HepG2 (cell line): ENCODE data around the gene ZNF853.

Experiments
- AKAP8 ChIP-seq: sonication (generic); formaldehyde crosslinking; IDR thresholded peaks from 2 replicates; pipeline ENCODE4 v1.5.1; 2020; ENCODE audit warnings: mild to moderate bottlenecking, missing genetic modification reagents
- DNMT3B ChIP-seq: conservative IDR thresholded peaks from 2 replicates; pipeline ENCODE4 v1.6.1; 2016; ENCODE audit warnings: missing biosample characterization, control low read depth
- E2F1 ChIP-seq: sonication (generic); formaldehyde crosslinking; IDR thresholded peaks from 2 replicates; pipeline ENCODE4 v1.5.0; 2020; ENCODE audit warnings: missing genetic modification reagents
- GFI1 ChIP-seq: sonication (generic); formaldehyde crosslinking; IDR thresholded peaks from 2 replicates; pipeline ENCODE4 v1.5.0; 2020; ENCODE audit warnings: missing genetic modification reagents, mild to moderate bottlenecking, borderline replicate concordance
- MYNN ChIP-seq: sonication (generic); formaldehyde crosslinking; IDR thresholded peaks from 2 replicates; pipeline ENCODE4 v1.4.0; 2020; ENCODE audit warnings: mild to moderate bottlenecking, low read depth, missing genetic modification reagents
- SMAD3 ChIP-seq: sonication (generic); formaldehyde crosslinking; IDR thresholded peaks from 2 replicates; pipeline ENCODE4 v1.4.0; 2020; ENCODE audit warnings: missing genetic modification reagents
- SP5 ChIP-seq: IDR thresholded peaks from 2 replicates; pipeline ENCODE4 v1.6.1; 2016; ENCODE audit warnings: low read depth, borderline replicate concordance
- ZBTB40 ChIP-seq, 2 experiments: fragments of 450-650 bp in 1 of 2; sonication (generic) in 1 of 2; formaldehyde crosslinking in 1 of 2; IDR thresholded peaks; 2 replicates each; pipeline versions ENCODE4 v1.6.1 to v1.8.0; 2016 to 2022; ENCODE audit warnings: antibody characterized with exemption in 1 of 2, mild to moderate bottlenecking in 1 of 2, missing genetic modification reagents in 1 of 2

- no peak for TF ChIP-seq GFI1 (CRISPR knock-in tag)
- no peak for TF ChIP-seq ZBTB40 (IDR thresholded peaks at IDR 0.05)
- no peak for TF ChIP-seq ZBTB40 (CRISPR knock-in tag; IDR thresholded peaks at IDR 0.05)
- TF ChIP-seq AKAP8 = no peak
- TF ChIP-seq E2F1 (CRISPR knock-in tag) = no peak
- TF ChIP-seq SMAD3 (CRISPR knock-in tag) = no peak
- no peak for TF ChIP-seq DNMT3B (CRISPR knock-in tag)
- TF ChIP-seq MYNN (CRISPR knock-in tag) = no peak
- no peak for TF ChIP-seq SP5
Observed at GRCh38 chr7:6653071-6654003, 37.9 kb downstream of the ZNF853 start.
